WI38 (cell line): Measurements from ENCODE around the gene PRDM12.

Experiments
- H3K4me3 ChIP-seq: 2 replicates; pipeline ENCODE4 v1.5.1; 2011; ENCODE audit warnings: low read depth, mild to moderate bottlenecking, control low read depth, low read length
- CTCF ChIP-seq: IDR thresholded peaks from 2 replicates; pipeline ENCODE4 v1.5.1; 2012; ENCODE audit warnings: low read depth, mild to moderate bottlenecking, control low read depth, low read length

Gene PRDM12

GRCh38 chr9:130672466-130672865, 8.1 kb downstream of the PRDM12 start:
- H3K4me3 ChIP-seq: no peak overlapping the region
- TF ChIP-seq CTCF: no peak

DNA sequence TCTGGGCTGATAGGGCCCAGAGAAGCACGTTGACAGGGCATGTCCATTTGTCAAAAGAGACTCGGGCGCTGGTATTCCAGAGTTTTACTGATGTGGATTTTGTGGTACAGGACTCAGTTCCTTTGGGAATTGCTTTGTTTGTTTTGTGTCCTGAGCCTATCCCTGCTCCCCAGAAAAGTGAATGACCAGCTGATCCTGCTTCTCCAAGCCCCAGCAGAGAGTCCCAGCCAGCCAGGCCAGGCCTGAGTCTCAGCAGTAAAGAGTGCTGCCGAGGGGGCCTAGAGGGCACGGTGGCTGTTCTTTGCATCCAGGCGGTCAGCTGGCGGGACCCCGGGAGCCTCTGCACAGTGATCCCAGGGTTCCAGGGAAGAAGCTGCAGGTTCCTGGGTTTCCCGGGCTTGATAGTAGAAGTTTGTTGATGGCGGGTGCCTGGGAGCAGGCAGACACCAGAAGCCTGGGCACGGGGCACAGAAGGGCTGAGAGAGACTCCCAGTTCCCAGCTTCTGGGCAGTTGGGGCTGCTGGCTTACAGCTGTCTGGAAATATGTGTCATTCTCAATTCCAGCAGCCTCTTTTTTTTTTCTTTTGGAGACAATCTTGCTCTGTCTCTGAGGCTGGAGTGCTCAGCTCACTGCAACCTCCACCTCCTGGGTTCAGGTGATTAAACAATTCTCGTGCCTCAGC, 8.7 kb downstream of the PRDM12 start:
- no peak for TF ChIP-seq CTCF
- H3K4me3 ChIP-seq: no peak overlapping the region

DNA sequence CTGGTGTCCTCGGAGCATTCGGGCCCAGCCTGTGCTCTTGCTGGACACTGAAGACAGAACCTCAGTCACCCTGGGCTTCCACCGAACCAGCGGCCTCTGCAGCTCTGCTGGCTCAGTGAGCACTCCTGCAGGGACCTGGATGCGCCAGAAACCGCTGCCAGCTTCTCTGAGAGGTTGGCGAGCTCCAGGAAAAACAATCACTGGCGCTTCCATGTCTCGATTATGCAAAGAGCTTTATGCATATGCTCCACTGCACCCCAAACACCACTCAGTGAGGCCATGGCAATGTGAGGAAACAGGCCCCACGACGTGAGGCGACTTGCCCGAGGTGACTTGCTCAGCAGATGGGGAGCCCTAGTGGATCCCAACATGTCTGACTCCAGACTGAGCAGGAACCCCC, 11.0 kb downstream of the PRDM12 start:
- no peak overlapping the region for H3K4me3 ChIP-seq
- no peak for TF ChIP-seq CTCF

DNA sequence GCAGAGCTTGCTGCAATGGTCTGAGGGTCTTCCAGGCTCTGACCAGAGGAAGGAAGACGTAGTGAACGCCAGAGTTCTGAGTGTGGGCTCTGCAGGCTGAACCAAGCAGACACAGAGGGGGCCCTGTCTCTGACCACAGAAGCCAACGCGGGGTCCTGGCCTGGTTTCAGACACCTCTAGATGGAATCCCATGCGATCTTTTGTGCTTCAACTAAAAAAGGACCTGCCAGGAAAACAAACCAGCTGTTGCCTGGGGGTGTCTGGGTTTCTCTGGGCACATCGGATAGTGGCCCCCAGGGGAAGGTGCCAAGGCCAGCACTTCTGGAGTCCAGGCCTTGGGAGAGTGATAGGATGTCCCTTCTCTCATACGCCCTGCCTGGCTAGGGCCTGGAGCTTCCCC, 12.9 kb downstream of the PRDM12 start:
- no peak for TF ChIP-seq CTCF
- H3K4me3 ChIP-seq: no peak overlapping the region

DNA sequence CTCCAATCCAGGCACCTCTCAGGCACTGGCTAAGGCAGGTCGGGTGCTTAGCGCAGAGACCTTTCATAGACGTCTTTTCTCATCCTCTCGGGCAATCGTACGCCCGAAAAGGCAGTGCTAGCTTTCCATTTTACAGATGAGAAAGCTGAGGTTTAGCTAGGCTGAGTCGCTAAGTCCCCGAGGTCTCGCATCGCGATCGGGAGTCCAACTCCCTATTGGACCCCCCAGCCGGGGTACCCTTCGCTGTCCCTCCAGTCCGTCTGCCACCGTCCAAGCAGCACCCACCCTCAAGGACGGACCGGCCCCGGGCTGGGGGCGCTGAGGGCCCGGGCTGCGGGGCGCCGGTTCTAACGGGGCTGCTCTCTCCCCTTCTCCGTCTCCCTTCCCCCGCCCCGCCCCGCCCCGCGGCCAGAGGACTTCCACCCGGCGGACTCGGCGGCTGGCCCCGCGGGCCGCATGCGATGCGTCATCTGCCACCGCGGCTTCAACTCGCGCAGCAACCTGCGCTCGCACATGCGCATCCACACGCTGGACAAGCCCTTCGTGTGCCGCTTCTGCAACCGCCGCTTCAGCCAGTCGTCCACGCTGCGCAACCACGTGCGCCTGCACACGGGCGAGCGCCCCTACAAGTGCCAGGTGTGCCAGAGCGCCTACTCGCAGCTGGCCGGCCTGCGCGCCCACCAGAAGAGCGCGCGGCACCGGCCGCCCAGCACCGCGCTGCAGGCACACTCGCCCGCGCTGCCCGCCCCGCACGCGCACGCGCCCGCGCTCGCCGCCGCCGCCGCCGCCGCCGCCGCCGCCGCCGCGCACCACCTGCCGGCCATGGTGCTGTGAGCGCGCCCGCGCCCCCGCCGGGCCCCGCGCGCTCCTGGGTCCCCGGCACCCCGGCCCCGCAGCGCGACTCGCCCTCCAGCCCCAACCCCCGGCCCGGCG, 16.7 kb downstream of the PRDM12 start:
- peak overlapping the region; percentile 55 for H3K4me3 ChIP-seq
- no peak for TF ChIP-seq CTCF

DNA sequence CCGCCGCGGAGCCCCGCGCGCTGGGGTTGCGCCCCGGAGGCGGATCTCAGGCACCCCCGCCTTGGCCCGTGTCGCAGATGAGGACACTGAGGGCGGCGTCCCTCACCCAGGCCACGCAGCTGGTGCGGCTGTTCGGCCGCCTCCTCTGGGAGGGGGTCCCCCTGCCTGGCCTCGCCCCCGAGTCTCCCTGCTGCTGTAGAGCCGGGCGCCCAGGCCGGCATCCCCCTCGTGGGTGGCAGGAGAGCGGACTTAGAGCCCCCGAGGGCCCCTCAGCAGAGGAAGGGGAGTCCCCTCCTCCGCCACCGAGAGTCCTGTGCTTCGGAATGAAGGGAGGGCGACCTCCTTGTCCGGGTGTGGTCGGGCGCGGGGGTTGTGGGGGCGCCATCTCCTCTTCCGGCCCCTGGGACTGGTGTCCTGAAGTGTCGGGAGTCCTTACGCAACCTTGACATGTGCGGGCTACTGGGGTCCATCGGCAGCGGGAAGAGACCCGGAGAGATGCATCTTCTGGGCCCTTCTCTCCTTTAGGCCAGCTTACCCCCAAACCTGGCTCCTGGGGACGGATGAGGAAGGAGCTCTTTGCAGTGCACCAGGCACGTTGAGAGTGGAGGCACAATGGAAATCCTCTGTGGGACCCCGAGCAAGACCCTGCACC, 17.5 kb downstream of the PRDM12 start:
- peak overlapping the region; percentile 55 for H3K4me3 ChIP-seq
- TF ChIP-seq CTCF: no peak
